ENCODE measurements around the gene PLA2G6. TPM values are rescaled to one million over a fixed set of nuclear protein-coding genes. Genes with fewer than 3 reads are reported as not detected.

PLA2G6 gene
- total RNA-seq, 1 experiment from 2014 or later, result 18.7 TPM

DNA sequence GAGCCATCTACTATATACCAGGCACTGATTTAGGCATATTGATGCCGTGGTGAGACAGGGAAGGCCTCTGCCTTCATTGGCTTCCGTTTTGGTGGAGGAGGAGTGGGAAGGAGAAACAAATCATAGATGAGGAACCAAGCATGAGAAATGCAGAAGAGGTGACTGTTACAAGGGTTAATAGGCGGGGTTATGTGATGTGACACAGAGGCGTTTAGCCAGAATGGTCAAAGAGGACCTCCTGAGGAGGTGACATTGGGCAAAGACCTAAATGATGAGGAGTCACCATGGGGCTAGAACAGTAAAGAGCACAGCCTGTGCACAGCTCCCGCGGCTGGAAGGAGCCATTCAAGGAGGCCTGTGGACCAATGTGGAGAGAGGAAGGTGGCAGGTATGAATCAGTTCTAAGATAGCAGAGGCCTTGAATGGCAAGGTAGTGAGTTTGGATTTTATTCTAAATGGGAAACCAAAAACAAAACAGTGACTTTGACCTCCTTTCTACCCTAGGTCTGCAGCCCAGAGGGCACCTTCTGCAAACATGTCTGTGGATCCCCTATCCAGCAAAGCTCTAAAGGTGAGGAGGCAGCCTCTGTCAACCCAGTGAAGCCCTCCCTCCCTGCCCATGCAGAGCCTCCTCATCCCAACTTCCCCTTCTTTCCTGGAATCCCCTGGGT lies 31.8 kb upstream of the PLA2G6 start:
- Mint-ChIP-seq H3K27ac (ENCODE audit: unreplicated experiment) (no peak overlapping the region), H3K4me3 (ENCODE audit: unreplicated experiment) (no peak overlapping the region), H3K9me3 (ENCODE audit: unreplicated experiment) (no peaks in the 10 kb centered on the region), H3K4me1 (ENCODE audit: low read depth, unreplicated experiment) (no peaks in the 10 kb centered on the region), H3K36me3 (ENCODE audit: insufficient read depth, unreplicated experiment) (peaks cover 30% of the 10 kb centered on the region), H3K27me3 (ENCODE audit: insufficient read depth, unreplicated experiment) (no peaks in the 10 kb centered on the region)
- 0 out of 2 replicates have a peak, but pooled peaks cover 1% of the 10 kb centered on the region for H3K36me3 ChIP-seq (ENCODE audit: control insufficient read depth, insufficient read depth, low read length)
- intact Hi-C loops (cut with micrococcal nuclease; ENCODE audit: unreplicated experiment), result loop anchor here (10.0 kb wide), 1 partner anchor 99 kb away; the partner anchor contains the start of gene BAIAP2L2
- H3K9me3 ChIP-seq, result no peaks in the 10 kb centered on the region
- no peak for DNase-seq
- no peak overlapping the region for H3K4me3 ChIP-seq (ENCODE audit: low read depth, low read length)
- BruUV-seq (replicated peaks), result no TSS peak
- peaks cover 7% of the 10 kb centered on the region for H3K4me1 ChIP-seq
- TF ChIP-seq, protein P1, sequence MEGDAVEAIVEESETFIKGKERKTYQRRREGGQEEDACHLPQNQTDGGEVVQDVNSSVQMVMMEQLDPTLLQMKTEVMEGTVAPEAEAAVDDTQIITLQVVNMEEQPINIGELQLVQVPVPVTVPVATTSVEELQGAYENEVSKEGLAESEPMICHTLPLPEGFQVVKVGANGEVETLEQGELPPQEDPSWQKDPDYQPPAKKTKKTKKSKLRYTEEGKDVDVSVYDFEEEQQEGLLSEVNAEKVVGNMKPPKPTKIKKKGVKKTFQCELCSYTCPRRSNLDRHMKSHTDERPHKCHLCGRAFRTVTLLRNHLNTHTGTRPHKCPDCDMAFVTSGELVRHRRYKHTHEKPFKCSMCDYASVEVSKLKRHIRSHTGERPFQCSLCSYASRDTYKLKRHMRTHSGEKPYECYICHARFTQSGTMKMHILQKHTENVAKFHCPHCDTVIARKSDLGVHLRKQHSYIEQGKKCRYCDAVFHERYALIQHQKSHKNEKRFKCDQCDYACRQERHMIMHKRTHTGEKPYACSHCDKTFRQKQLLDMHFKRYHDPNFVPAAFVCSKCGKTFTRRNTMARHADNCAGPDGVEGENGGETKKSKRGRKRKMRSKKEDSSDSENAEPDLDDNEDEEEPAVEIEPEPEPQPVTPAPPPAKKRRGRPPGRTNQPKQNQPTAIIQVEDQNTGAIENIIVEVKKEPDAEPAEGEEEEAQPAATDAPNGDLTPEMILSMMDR (IDR thresholded peaks at IDR 0.05; ENCODE audit: insufficient read depth in 1 of 2, low read depth in 1 of 2, low read length in 1 of 2, severe bottlenecking in 1 of 2, unreplicated experiment in 1 of 2), result no peak
- ChIA-PET CTCF (no interaction called here), POLR2A (no interaction called here)
- H3K27me3 ChIP-seq (replicated peaks; ENCODE audit: control insufficient read depth, insufficient read depth, low read length), result no peaks in the 10 kb centered on the region

DNA sequence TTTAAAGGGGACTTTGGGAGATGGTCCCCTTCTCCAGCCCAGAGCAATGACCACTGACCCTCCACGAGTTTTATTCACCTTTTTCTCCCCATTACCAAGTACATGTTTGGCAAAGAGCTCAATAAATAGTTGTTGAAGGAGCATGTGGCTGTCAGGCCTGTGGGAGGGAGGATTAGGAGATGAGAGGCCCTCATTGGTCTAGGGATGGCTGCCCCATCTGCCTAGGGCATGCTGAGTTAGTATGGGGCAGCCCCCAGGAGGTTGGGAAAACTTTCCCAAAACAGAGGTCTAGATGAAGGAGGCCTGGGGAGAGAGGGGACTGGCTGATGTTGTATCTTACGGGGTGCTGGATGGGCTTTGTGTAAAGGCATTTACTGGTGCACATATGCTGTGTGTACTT lies 30.8 kb upstream of the PLA2G6 start:
- Mint-ChIP-seq H3K27me3 (ENCODE audit: insufficient read depth, unreplicated experiment) (no peaks in the 10 kb centered on the region), H3K4me3 (ENCODE audit: unreplicated experiment) (no peak overlapping the region), H3K27ac (ENCODE audit: unreplicated experiment) (no peak overlapping the region), H3K9me3 (ENCODE audit: unreplicated experiment) (no peaks in the 10 kb centered on the region), H3K36me3 (ENCODE audit: insufficient read depth, unreplicated experiment) (peaks cover 23% of the 10 kb centered on the region), H3K4me1 (ENCODE audit: low read depth, unreplicated experiment) (no peaks in the 10 kb centered on the region)
- ChIA-PET CTCF (interaction anchor here (0.6 kb wide), 1 partner anchor 85 kb away, joined by 3 read pairs; no protein-coding TSS in a partner anchor), POLR2A (no interaction called here)
- TF ChIP-seq, protein P1 (IDR thresholded peaks at IDR 0.05; ENCODE audit: insufficient read depth in 1 of 2, low read depth in 1 of 2, low read length in 1 of 2, severe bottlenecking in 1 of 2, unreplicated experiment in 1 of 2), result no peak
- intact Hi-C loops (cut with micrococcal nuclease; ENCODE audit: unreplicated experiment), result loop anchor here (10.0 kb wide), 1 partner anchor 98 kb away; the partner anchor contains the start of gene BAIAP2L2
- H3K36me3 ChIP-seq (ENCODE audit: control insufficient read depth, insufficient read depth, low read length), result 0 out of 2 replicates have a peak, but pooled peaks cover 1% of the 10 kb centered on the region
- no TSS peak for BruUV-seq (replicated peaks)
- H3K4me3 ChIP-seq (ENCODE audit: low read depth, low read length), result no peak overlapping the region
- no peaks in the 10 kb centered on the region for H3K4me1 ChIP-seq
- no peak for DNase-seq
- no peaks in the 10 kb centered on the region for H3K9me3 ChIP-seq
- H3K27me3 ChIP-seq (replicated peaks; ENCODE audit: control insufficient read depth, insufficient read depth, low read length), result no peaks in the 10 kb centered on the region

DNA sequence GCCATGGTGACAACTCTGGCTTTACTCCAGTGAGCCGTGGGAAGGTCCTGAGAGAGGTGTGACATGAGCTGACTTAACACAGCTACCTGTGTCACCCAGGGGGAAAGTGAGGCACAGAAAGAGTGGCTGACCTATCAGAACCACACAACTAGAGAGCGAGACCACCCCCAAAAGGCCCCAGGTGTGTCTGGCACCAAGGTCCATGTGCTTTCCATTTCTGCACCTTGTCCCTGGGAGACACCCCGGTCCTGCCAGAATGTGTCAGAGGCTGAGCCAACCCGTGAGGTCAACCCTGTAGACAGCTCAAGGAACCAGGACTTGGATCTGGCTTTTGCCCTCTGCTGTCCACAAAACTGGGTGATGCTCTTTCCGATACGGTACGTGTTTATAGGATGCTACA lies 29.9 kb upstream of the PLA2G6 start:
- Histone ChIP-seq H3K9me3 (no peaks in the 10 kb centered on the region), H3K27me3 (replicated peaks; ENCODE audit: control insufficient read depth, insufficient read depth, low read length) (no peaks in the 10 kb centered on the region), H3K4me1 (no peaks in the 10 kb centered on the region), H3K36me3 (ENCODE audit: control insufficient read depth, insufficient read depth, low read length) (0 out of 2 replicates have a peak, but pooled peaks cover 1% of the 10 kb centered on the region), H3K4me3 (ENCODE audit: low read depth, low read length) (no peak overlapping the region)
- TF ChIP-seq, protein P1 (IDR thresholded peaks at IDR 0.05; ENCODE audit: insufficient read depth in 1 of 2, low read depth in 1 of 2, low read length in 1 of 2, severe bottlenecking in 1 of 2, unreplicated experiment in 1 of 2), result no peak
- intact Hi-C loops (cut with micrococcal nuclease; ENCODE audit: unreplicated experiment), result loop anchor here (10.0 kb wide), 1 partner anchor 97 kb away; the partner anchor contains the start of gene BAIAP2L2
- POLR2A ChIA-PET, result interaction anchor here (0.6 kb wide), 1 partner anchor 1312 kb away, joined by 4 read pairs; no protein-coding TSS in a partner anchor
- Mint-ChIP-seq H3K9me3 (ENCODE audit: unreplicated experiment) (no peaks in the 10 kb centered on the region), H3K27me3 (ENCODE audit: insufficient read depth, unreplicated experiment) (no peaks in the 10 kb centered on the region), H3K36me3 (ENCODE audit: insufficient read depth, unreplicated experiment) (peaks cover 20% of the 10 kb centered on the region), H3K4me1 (ENCODE audit: low read depth, unreplicated experiment) (no peaks in the 10 kb centered on the region), H3K4me3 (ENCODE audit: unreplicated experiment) (no peak overlapping the region), H3K27ac (ENCODE audit: unreplicated experiment) (no peak overlapping the region)
- CTCF ChIA-PET, result no interaction called here
- BruUV-seq (replicated peaks), result no TSS peak
- DNase-seq, result no peak

All from Caco-2 (cell line).